Tibial artery (tissue), 4 donors: ENCODE data around the gene PXDN.

Source experiments
- DNase-seq, 2 donors: peaks; one replicate each; pipeline ENCODE4 v3.0.0-alpha.2; 2019
- H3K27ac ChIP-seq, 2 donors: fragments of 200-600 bp; sonication (generic) in 1 of 2; 1 replicate in 1 of 2; 2 replicates in 1 of 2; pipeline ENCODE4 v1.5.1; 2018 to 2019; ENCODE audit warnings: mild to moderate bottlenecking in 1 of 2
- H3K27me3 ChIP-seq, 2 donors: fragments of 200-600 bp; sonication (generic) in 1 of 2; one replicate each; pipeline versions ENCODE4 v1.5.1 to v1.6.0; 2016 to 2019
- H3K36me3 ChIP-seq, 3 donors: fragments of 200-600 bp; sonication (generic) in 2 of 3; one replicate each; pipeline ENCODE4 v1.5.1; 2016 to 2019; ENCODE audit warnings: mild to moderate bottlenecking in 2 of 3
- H3K4me1 ChIP-seq, 4 donors: fragments of 200-600 bp; sonication (generic) in 2 of 4; 1 replicate in 3 of 4; 2 replicates in 1 of 4; pipeline ENCODE4 v1.5.1; 2016 to 2019
- H3K4me3 ChIP-seq, 2 donors: fragments of 200-600 bp; sonication (generic) in 1 of 2; 1 replicate in 1 of 2; 2 replicates in 1 of 2; pipeline ENCODE4 v1.5.1; 2018 to 2019; ENCODE audit warnings: mild to moderate bottlenecking in 2 of 2
- H3K9me3 ChIP-seq, 3 donors: fragments of 200-600 bp; sonication (generic) in 1 of 3; one replicate each; pipeline ENCODE4 v1.5.1; 2016 to 2019
- CTCF ChIP-seq, 2 experiments: fragments of 200-600 bp in 1 of 2; fragments of 450-650 bp in 1 of 2; IDR thresholded peaks; one replicate each; pipeline ENCODE4 v1.5.1; 2017 to 2019; ENCODE audit warnings: antibody characterized with exemption in 2 of 2, mild to moderate bottlenecking in 1 of 2, moderate library complexity in 1 of 2
- intact Hi-C: fragments of 100-400 bp; cut with DNase I; formaldehyde crosslinking; loops from one replicate; pipeline ENCODE4 v1.15.0; 2023; ENCODE audit warnings: low total_unique reads

Gene PXDN

DNA sequence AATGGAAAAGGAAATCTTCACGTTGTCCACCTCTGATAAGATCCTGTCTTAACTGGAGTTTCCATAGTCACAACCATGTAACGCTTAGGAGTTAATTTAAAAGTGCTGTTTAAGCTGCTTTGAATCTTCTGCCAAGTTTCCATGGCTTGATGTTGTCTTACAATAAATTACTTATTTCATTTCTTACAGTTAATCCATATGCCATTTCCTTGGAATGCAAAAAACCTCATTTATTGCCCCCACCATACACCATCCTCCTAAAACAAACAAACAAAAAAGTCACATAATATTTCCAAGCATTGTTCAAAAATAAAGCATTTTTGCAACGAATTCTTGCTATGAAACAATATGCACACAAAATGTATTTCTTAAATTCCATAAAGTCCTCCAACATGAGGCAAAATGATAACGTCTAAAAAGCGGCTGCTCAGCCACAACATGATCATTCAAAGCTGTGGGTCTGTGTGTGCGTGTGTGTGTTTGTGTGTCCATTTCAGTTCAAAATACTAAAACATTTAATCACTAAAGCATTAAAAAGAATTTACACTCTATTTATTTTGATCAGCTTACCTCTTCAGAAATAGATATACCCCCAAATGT lies 46.8 kb upstream of the PXDN start:
- no peak overlapping the region for H3K4me3 ChIP-seq

GRCh38 chr2:1790473-1790872 lies 46.2 kb upstream of the PXDN start:
- no peak for TF ChIP-seq CTCF (IDR thresholded peaks at IDR 0.05)
- DNase-seq = no peak
- H3K36me3 ChIP-seq = no peaks in the 10 kb centered on the region
- H3K9me3 ChIP-seq = no peaks in the 10 kb centered on the region
- H3K4me3 ChIP-seq = no peak overlapping the region
- peaks cover 0 to 15% (median 0%) of the 10 kb centered on the region in 4 donors for H3K4me1 ChIP-seq
- no peaks in the 10 kb centered on the region for H3K27me3 ChIP-seq
- no peak overlapping the region for H3K27ac ChIP-seq
- intact Hi-C loops = no loop called here

More for the DNA sequence above, 46.8 kb upstream of the PXDN start:
- intact Hi-C loops = no loop called here
- Histone ChIP-seq H3K4me1 (peaks cover 0 to 15% (median 0%) of the 10 kb centered on the region in 4 donors), H3K36me3 (no peaks in the 10 kb centered on the region), H3K27ac (peak overlapping the region in 1 of 2 donors; percentile 32), H3K9me3 (no peaks in the 10 kb centered on the region), H3K27me3 (no peaks in the 10 kb centered on the region)
- DNase-seq = no peak
- TF ChIP-seq CTCF (IDR thresholded peaks at IDR 0.05) = no peak

DNA sequence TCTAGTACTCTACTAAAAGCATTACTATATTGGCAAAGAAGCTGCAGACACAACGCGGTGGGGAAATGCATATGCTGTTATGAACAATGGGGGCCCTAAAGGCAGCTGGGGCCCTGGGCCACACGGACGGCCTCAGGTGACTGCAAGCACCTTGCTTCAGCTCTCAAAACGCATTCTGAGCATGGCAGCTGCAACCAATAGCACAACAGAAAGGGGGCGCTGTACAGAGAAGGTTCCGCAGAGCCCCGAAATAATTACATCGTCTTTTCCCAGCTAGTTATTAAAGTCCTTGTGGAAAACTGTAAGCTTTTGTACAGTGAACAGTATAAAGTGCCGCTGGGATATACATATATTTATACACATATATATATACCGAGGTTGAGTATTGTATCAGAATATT lies 45.3 kb upstream of the PXDN start:
- no peaks in the 10 kb centered on the region for H3K36me3 ChIP-seq
- H3K27ac ChIP-seq = no peak overlapping the region
- H3K9me3 ChIP-seq = no peaks in the 10 kb centered on the region
- H3K4me3 ChIP-seq = no peak overlapping the region
- H3K4me1 ChIP-seq = peaks cover 0 to 15% (median 0%) of the 10 kb centered on the region in 4 donors
- no peaks in the 10 kb centered on the region for H3K27me3 ChIP-seq
- TF ChIP-seq CTCF (IDR thresholded peaks at IDR 0.05) = no peak
- intact Hi-C loops = no loop called here
- DNase-seq = no peak

GRCh38 chr2:1788478-1788959 lies 44.2 kb upstream of the PXDN start:
- Histone ChIP-seq H3K4me3 (no peak overlapping the region), H3K27ac (no peak overlapping the region), H3K4me1 (peaks cover 0 to 15% (median 0%) of the 10 kb centered on the region in 4 donors), H3K27me3 (no peaks in the 10 kb centered on the region), H3K9me3 (no peaks in the 10 kb centered on the region), H3K36me3 (no peaks in the 10 kb centered on the region)
- no peak for DNase-seq
- intact Hi-C loops = no loop called here
- no peak for TF ChIP-seq CTCF (IDR thresholded peaks at IDR 0.05)

- Histone ChIP-seq H3K27ac (no peak overlapping the region), H3K36me3 (no peaks in the 10 kb centered on the region), H3K4me3 (no peak overlapping the region), H3K4me1 (peaks cover 0 to 15% (median 0%) of the 10 kb centered on the region in 4 donors), H3K27me3 (no peaks in the 10 kb centered on the region), H3K9me3 (no peaks in the 10 kb centered on the region)
- TF ChIP-seq CTCF (IDR thresholded peaks at IDR 0.05) = no peak
- DNase-seq = peak in 1 of 2 donors; percentile 27
- intact Hi-C loops = no loop called here
Observed at GRCh38 chr2:1787755-1788477, 43.6 kb upstream of the PXDN start.
